Colonic mucosa (tissue), 4 donors: Measurements from ENCODE around the gene FNDC7. TPM values are rescaled to one million over a fixed set of nuclear protein-coding genes. Genes with fewer than 3 reads are reported as not detected.

Experiments used
- DNase-seq: peaks from one replicate; pipeline ENCODE4 v3.0.0-alpha.2; 2020
- H3K27ac ChIP-seq: fragments of 200-600 bp; one replicate; pipeline ENCODE4 v1.8.0; 2021
- H3K27me3 ChIP-seq: fragments of 200-600 bp; one replicate; pipeline ENCODE4 v1.8.0; 2021
- H3K36me3 ChIP-seq: fragments of 200-600 bp; one replicate; pipeline ENCODE4 v1.8.0; 2021
- H3K4me1 ChIP-seq: fragments of 200-600 bp; one replicate; pipeline ENCODE4 v1.8.0; 2021; ENCODE audit warnings: mild to moderate bottlenecking
- H3K4me3 ChIP-seq: fragments of 200-600 bp; one replicate; pipeline ENCODE4 v1.8.0; 2021
- H3K9ac ChIP-seq, 2 donors: one replicate each; pipeline ENCODE4 v1.7.0; 2013; ENCODE audit warnings: control low read depth in 2 of 2, low read depth in 2 of 2, low read length in 2 of 2
- H3K9me3 ChIP-seq: fragments of 200-600 bp; one replicate; pipeline ENCODE4 v1.8.0; 2021
- CTCF ChIP-seq: fragments of 200-600 bp; IDR thresholded peaks from one replicate; pipeline ENCODE4 v1.8.0; 2022; ENCODE audit warnings: antibody characterized with exemption, mild to moderate bottlenecking
- intact Hi-C: fragments of 100-400 bp; cut with DNase I; formaldehyde crosslinking; loops from one replicate; pipeline ENCODE4 v1.14.1; 2022
- total RNA-seq, 2 donors: library from RNA; stranded (reverse); fragmentation: NEBNext Ultra II Directional in 1 of 2; extraction: Animal tissue kit (Norgen Biotek cat#: 25700) in 1 of 2; gene quantifications; one replicate each; pipeline ENCODE4 v1.2.1, GENCODE V29; 2021
- donor health status: healthy.
- donor health status: DM: no; HTN: no; CAD: no.
- donor health status: DM: no; HTN: no; CAD: no.

The FNDC7 gene
- total RNA-seq, 2 donors from 2014 or later: not detected

- H3K36me3 ChIP-seq: no peaks in the 10 kb centered on the region
- H3K9ac ChIP-seq: no peak overlapping the region
- no peak for DNase-seq
- H3K27me3 ChIP-seq: no peaks in the 10 kb centered on the region
- no peaks in the 10 kb centered on the region for H3K9me3 ChIP-seq
- intact Hi-C loops: no loop called here
- H3K4me1 ChIP-seq: no peaks in the 10 kb centered on the region
- no peak for TF ChIP-seq CTCF
- no peak overlapping the region for H3K27ac ChIP-seq
- no peak overlapping the region for H3K4me3 ChIP-seq
These were observed 3.2 kb downstream of the FNDC7 start for GRCh38 chr1:108715932-108716331.

- no peak overlapping the region for H3K4me3 ChIP-seq
- H3K9ac ChIP-seq: no peak overlapping the region
- H3K36me3 ChIP-seq: no peaks in the 10 kb centered on the region
- intact Hi-C loops: no loop called here
- no peaks in the 10 kb centered on the region for H3K9me3 ChIP-seq
- no peaks in the 10 kb centered on the region for H3K27me3 ChIP-seq
- no peak for TF ChIP-seq CTCF
- H3K27ac ChIP-seq: no peak overlapping the region
- no peaks in the 10 kb centered on the region for H3K4me1 ChIP-seq
- no peak for DNase-seq
These were observed 3.9 kb downstream of the FNDC7 start for GRCh38 chr1:108716437-108717230.

- intact Hi-C loops: no loop called here
- no peak for TF ChIP-seq CTCF
- Histone ChIP-seq H3K4me3 (no peak overlapping the region), H3K36me3 (no peaks in the 10 kb centered on the region), H3K9ac (no peak overlapping the region), H3K27me3 (no peaks in the 10 kb centered on the region), H3K4me1 (no peaks in the 10 kb centered on the region), H3K27ac (no peak overlapping the region), H3K9me3 (no peaks in the 10 kb centered on the region)
- DNase-seq: no peak
These were observed 5.1 kb downstream of the FNDC7 start for GRCh38 chr1:108717774-108718316.

GRCh38 chr1:108718927-108719655 lies 6.4 kb downstream of the FNDC7 start:
- no peaks in the 10 kb centered on the region for H3K4me1 ChIP-seq
- no peaks in the 10 kb centered on the region for H3K9me3 ChIP-seq
- H3K4me3 ChIP-seq: no peak overlapping the region
- no peaks in the 10 kb centered on the region for H3K36me3 ChIP-seq
- no peaks in the 10 kb centered on the region for H3K27me3 ChIP-seq
- no peak for TF ChIP-seq CTCF
- H3K9ac ChIP-seq: no peak overlapping the region
- no peak overlapping the region for H3K27ac ChIP-seq
- DNase-seq: no peak
- intact Hi-C loops: no loop called here

- no peaks in the 10 kb centered on the region for H3K9me3 ChIP-seq
- no peak overlapping the region for H3K9ac ChIP-seq
- DNase-seq: no peak
- TF ChIP-seq CTCF: no peak
- intact Hi-C loops: no loop called here
- no peaks in the 10 kb centered on the region for H3K36me3 ChIP-seq
- H3K4me3 ChIP-seq: no peak overlapping the region
- H3K27me3 ChIP-seq: no peaks in the 10 kb centered on the region
- H3K27ac ChIP-seq: no peak overlapping the region
- no peaks in the 10 kb centered on the region for H3K4me1 ChIP-seq
These were observed 7.1 kb downstream of the FNDC7 start for GRCh38 chr1:108719656-108720435.
